Astrocyte (in vitro differentiated cells and primary cell): ENCODE data around the gene NKD1. TPM values are rescaled to one million over a fixed set of nuclear protein-coding genes. Genes with fewer than 3 reads are reported as not detected.

Source experiments
- DNase-seq: peaks from one replicate; pipeline ENCODE4 v3.0.0-alpha.2; 2010; ENCODE audit warnings: low read depth
- FAIRE-seq: peaks from 2 replicates; lab custom pipeline; 2011; peaks lifted over from hg19 to GRCh38; lab: Jason Lieb, UNC
- H2AFZ ChIP-seq: 2 replicates; pipeline ENCODE4 v1.6.0; 2012; ENCODE audit warnings: low read depth, low read length, inconsistent platforms
- H3K27ac ChIP-seq: 2 replicates; pipeline ENCODE4 v1.5.1; 2011; ENCODE audit warnings: low read depth, low read length, inconsistent platforms
- H3K27me3 ChIP-seq: 2 replicates; pipeline ENCODE4 v1.6.0; 2011; ENCODE audit warnings: low read length, inconsistent platforms; ENCODE audit not compliant: insufficient read depth
- H3K36me3 ChIP-seq: 2 replicates; pipeline ENCODE4 v1.5.1; 2011; ENCODE audit warnings: low read length, inconsistent platforms; ENCODE audit not compliant: insufficient read depth
- H3K4me1 ChIP-seq: 2 replicates; pipeline ENCODE4 v1.5.1; 2011; ENCODE audit warnings: low read length, inconsistent platforms; ENCODE audit not compliant: insufficient read depth
- H3K4me2 ChIP-seq: 2 replicates; pipeline ENCODE4 v1.6.0; 2012; ENCODE audit warnings: low read length, inconsistent platforms
- H3K4me3 ChIP-seq: 2 replicates; pipeline ENCODE4 v1.5.1; 2011; ENCODE audit warnings: low read depth, mild to moderate bottlenecking, low read length, inconsistent platforms; ENCODE audit not compliant: insufficient read depth
- H3K79me2 ChIP-seq: 2 replicates; pipeline ENCODE4 v1.6.0; 2012; ENCODE audit warnings: mild to moderate bottlenecking, low read length, inconsistent platforms; ENCODE audit not compliant: insufficient read depth
- H3K9ac ChIP-seq: 2 replicates; pipeline ENCODE4 v1.6.0; 2012; ENCODE audit warnings: mild to moderate bottlenecking, low read length, inconsistent platforms
- H3K9me3 ChIP-seq: 2 replicates; pipeline ENCODE4 v1.5.1; 2012; ENCODE audit warnings: low read depth, mild to moderate bottlenecking, low read length, inconsistent platforms; ENCODE audit not compliant: insufficient read depth
- H4K20me1 ChIP-seq: 2 replicates; pipeline ENCODE4 v1.6.0; 2012; ENCODE audit warnings: low read length, inconsistent platforms; ENCODE audit not compliant: insufficient read depth
- H3K27ac Mint-ChIP-seq: one replicate; pipeline ENCODE4 v1.8.0; 2021; ENCODE audit warnings: mild to moderate bottlenecking, mixed read lengths; ENCODE audit not compliant: unreplicated experiment
- H3K27me3 Mint-ChIP-seq: one replicate; pipeline ENCODE4 v1.8.0; 2021; ENCODE audit warnings: low read depth, mixed read lengths; ENCODE audit not compliant: unreplicated experiment
- H3K36me3 Mint-ChIP-seq: one replicate; pipeline ENCODE4 v1.8.0; 2021; ENCODE audit warnings: low read depth, mixed read lengths; ENCODE audit not compliant: unreplicated experiment
- H3K4me1 Mint-ChIP-seq: one replicate; pipeline ENCODE4 v1.8.0; 2021; ENCODE audit warnings: low read depth, mixed read lengths; ENCODE audit not compliant: unreplicated experiment
- H3K4me3 Mint-ChIP-seq: one replicate; pipeline ENCODE4 v1.8.0; 2021; ENCODE audit warnings: mild to moderate bottlenecking, moderate library complexity, mixed read lengths; ENCODE audit not compliant: unreplicated experiment
- H3K9me3 Mint-ChIP-seq: one replicate; pipeline ENCODE4 v1.8.0; 2021; ENCODE audit warnings: mild to moderate bottlenecking, mixed read lengths; ENCODE audit not compliant: unreplicated experiment
- EZH2 ChIP-seq: IDR thresholded peaks from 2 replicates; pipeline ENCODE4 v1.6.1; 2012; ENCODE audit warnings: mild to moderate bottlenecking, low read length, inconsistent platforms; ENCODE audit not compliant: insufficient read depth
- total RNA-seq: library from RNA; stranded (reverse); gene quantifications from 2 replicates; pipeline ENCODE4 v1.2.1, GENCODE V29; 2021
- TF ChIP-seq, protein P1 (sequence below): IDR thresholded peaks from 2 replicates; pipeline ENCODE4 v1.5.1; 2011; ENCODE audit warnings: low read depth, mild to moderate bottlenecking, inconsistent platforms, low read length, moderate library complexity; ENCODE audit not compliant: insufficient read depth

Gene NKD1
- total RNA-seq, 1 donor from 2014 or later: 9.1 TPM

DNA sequence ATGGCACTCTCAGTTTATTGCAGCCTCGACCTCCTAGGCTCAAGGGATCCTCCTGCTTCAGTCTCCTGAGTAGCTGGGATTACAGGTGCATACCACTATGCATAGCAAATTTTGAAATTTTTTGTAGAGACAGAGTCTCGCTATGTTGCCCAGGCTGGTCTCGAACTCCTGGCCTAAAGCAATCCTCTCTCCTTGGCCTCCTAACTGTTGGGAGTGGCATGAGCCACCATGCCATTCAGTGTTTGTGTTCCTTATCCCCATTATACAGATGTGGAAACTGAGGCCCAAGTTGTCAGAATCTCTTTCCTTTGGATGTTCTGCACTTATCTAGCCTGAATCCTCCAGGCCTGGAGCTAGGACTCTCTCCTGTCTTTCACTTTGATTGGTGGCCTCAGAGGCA is 40.8 kb upstream of the NKD1 start:
- H3K27me3 Mint-ChIP-seq: peaks cover 4% of the 10 kb centered on the region

DNA sequence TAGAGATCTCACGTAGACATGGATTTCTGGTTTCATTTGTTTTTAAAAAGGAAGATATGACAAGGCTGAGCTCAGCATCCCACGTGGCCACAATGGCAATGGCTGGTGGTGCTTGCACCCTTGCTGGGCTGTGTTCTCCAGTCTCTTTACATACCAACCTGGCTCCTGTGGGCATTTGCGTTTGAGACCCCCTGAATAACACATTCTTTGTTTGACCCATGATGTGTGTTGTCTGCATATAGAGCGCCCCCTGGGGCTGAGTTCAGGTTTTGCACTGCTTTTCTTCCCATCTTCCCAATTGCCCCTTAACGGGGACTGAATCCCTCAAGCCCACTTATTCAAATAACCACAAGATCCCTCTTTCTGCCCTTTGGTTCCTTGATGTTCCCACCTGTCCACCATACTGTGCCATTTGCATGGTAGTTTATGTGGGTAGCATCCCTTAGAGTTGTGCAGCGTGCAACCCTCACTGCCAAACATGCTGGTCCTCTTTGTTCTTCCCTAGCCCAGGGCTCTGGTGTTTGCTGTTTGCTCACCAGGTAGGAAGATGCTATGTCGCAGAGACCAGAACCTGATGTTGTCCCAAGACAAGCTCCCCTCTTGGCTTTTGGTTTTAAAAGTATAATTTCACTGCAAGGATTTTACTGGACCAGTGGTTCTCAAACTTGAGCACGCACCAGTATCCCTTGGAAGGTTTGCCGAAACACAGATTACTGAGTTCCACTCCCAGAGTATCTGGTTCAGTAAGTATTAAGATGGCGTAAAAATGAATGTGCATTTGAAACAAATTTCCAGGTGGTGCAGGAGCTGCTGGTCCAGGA is 38.5 kb upstream of the NKD1 start:
- H3K9me3 ChIP-seq: no peaks in the 10 kb centered on the region
- no peak overlapping the region for H3K27ac ChIP-seq
- TF ChIP-seq, protein P1, sequence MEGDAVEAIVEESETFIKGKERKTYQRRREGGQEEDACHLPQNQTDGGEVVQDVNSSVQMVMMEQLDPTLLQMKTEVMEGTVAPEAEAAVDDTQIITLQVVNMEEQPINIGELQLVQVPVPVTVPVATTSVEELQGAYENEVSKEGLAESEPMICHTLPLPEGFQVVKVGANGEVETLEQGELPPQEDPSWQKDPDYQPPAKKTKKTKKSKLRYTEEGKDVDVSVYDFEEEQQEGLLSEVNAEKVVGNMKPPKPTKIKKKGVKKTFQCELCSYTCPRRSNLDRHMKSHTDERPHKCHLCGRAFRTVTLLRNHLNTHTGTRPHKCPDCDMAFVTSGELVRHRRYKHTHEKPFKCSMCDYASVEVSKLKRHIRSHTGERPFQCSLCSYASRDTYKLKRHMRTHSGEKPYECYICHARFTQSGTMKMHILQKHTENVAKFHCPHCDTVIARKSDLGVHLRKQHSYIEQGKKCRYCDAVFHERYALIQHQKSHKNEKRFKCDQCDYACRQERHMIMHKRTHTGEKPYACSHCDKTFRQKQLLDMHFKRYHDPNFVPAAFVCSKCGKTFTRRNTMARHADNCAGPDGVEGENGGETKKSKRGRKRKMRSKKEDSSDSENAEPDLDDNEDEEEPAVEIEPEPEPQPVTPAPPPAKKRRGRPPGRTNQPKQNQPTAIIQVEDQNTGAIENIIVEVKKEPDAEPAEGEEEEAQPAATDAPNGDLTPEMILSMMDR: peak; percentile 70
- TF ChIP-seq EZH2: no peak
- H4K20me1 ChIP-seq: no peaks in the 10 kb centered on the region
- H3K4me2 ChIP-seq: no peak overlapping the region
- Mint-ChIP-seq H3K4me1 (peaks cover 8% of the 10 kb centered on the region), H3K36me3 (no peaks in the 10 kb centered on the region), H3K27me3 (peaks cover 4% of the 10 kb centered on the region), H3K4me3 (no peak overlapping the region), H3K27ac (no peak overlapping the region), H3K9me3 (peaks cover 1% of the 10 kb centered on the region)
- DNase-seq: no peak
- H3K36me3 ChIP-seq: no peaks in the 10 kb centered on the region
- no peak overlapping the region for H2AFZ ChIP-seq
- no peak for FAIRE-seq
- no peaks in the 10 kb centered on the region for H3K4me1 ChIP-seq
- H3K79me2 ChIP-seq: no peaks in the 10 kb centered on the region
- H3K4me3 ChIP-seq: no peak overlapping the region
- peaks cover 3% of the 10 kb centered on the region for H3K27me3 ChIP-seq
- H3K9ac ChIP-seq: no peak overlapping the region

More for the DNA sequence above, 40.8 kb upstream of the NKD1 start:
- Histone ChIP-seq H4K20me1 (no peaks in the 10 kb centered on the region), H3K36me3 (no peaks in the 10 kb centered on the region), H3K4me3 (no peak overlapping the region), H3K4me1 (no peaks in the 10 kb centered on the region), H3K9me3 (no peaks in the 10 kb centered on the region), H2AFZ (no peak overlapping the region), H3K27me3 (peaks cover 3% of the 10 kb centered on the region), H3K79me2 (no peaks in the 10 kb centered on the region), H3K27ac (no peak overlapping the region), H3K4me2 (no peak overlapping the region), H3K9ac (no peak overlapping the region)
- DNase-seq (no peak), FAIRE-seq (no peak)
- peaks cover 8% of the 10 kb centered on the region for H3K4me1 Mint-ChIP-seq
- no peaks in the 10 kb centered on the region for H3K36me3 Mint-ChIP-seq
- no peak overlapping the region for H3K4me3 Mint-ChIP-seq
- no peaks in the 10 kb centered on the region for H3K9me3 Mint-ChIP-seq
- TF ChIP-seq, protein P1: no peak
- TF ChIP-seq EZH2: no peak
- H3K27ac Mint-ChIP-seq: no peak overlapping the region

DNA sequence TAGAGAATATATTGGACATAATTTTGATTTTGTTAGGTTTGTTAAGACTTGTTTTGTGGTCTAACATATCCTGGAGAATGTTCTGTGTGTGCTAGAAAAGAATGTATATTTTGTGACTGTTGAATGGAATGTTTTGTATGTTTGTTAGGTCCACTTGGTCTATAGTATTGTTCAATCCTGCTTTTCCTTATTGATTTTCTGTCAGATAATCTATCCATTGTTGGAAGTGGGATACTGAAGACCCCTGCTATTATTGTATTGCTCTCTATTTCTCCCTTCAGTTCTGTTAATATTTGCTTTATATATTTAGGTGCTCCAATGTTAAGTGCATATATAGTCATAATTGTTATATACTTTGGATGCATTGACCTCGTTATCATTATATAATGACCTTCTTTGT is 33.0 kb upstream of the NKD1 start:
- no peak for FAIRE-seq

More for the DNA sequence above, 33.0 kb upstream of the NKD1 start:
- Histone ChIP-seq H2AFZ (no peak overlapping the region), H3K9ac (no peak overlapping the region), H3K27ac (no peak overlapping the region), H3K36me3 (no peaks in the 10 kb centered on the region), H4K20me1 (no peaks in the 10 kb centered on the region), H3K79me2 (no peaks in the 10 kb centered on the region), H3K4me1 (no peaks in the 10 kb centered on the region), H3K4me3 (no peak overlapping the region), H3K4me2 (no peak overlapping the region), H3K27me3 (peaks cover 3% of the 10 kb centered on the region), H3K9me3 (peaks cover 5% of the 10 kb centered on the region)
- peaks cover 7% of the 10 kb centered on the region for H3K9me3 Mint-ChIP-seq
- no peaks in the 10 kb centered on the region for H3K4me1 Mint-ChIP-seq
- peaks cover 4% of the 10 kb centered on the region for H3K36me3 Mint-ChIP-seq
- peaks cover 5% of the 10 kb centered on the region for H3K27me3 Mint-ChIP-seq
- DNase-seq: no peak
- no peak overlapping the region for H3K4me3 Mint-ChIP-seq
- TF ChIP-seq, protein P1: no peak
- TF ChIP-seq EZH2: no peak
- H3K27ac Mint-ChIP-seq: no peak overlapping the region
